Hepatocyte (in vitro differentiated cells): ENCODE measurements around the gene SPATA9.

Experiments
- EZH2 ChIP-seq: fragments of 200-600 bp; sonication (generic); IDR thresholded peaks from 2 replicates; pipeline ENCODE4 v1.6.1; 2016; ENCODE audit warnings: antibody characterized with exemption, mild to moderate bottlenecking, borderline replicate concordance
- EZH2phosphoT487 ChIP-seq: fragments of 200-600 bp; sonication (generic); IDR thresholded peaks from one replicate; pipeline ENCODE4 v1.6.1; 2018; ENCODE audit warnings: antibody characterized with exemption, mild to moderate bottlenecking, low read depth, moderate library complexity; ENCODE audit not compliant: unreplicated experiment, severe bottlenecking
- TF ChIP-seq, protein P1 (sequence below): fragments of 200-600 bp; sonication (generic); IDR thresholded peaks from 2 replicates; pipeline ENCODE4 v1.5.1; 2016; ENCODE audit warnings: antibody characterized with exemption, mild to moderate bottlenecking; ENCODE audit not compliant: poor library complexity

DNA sequence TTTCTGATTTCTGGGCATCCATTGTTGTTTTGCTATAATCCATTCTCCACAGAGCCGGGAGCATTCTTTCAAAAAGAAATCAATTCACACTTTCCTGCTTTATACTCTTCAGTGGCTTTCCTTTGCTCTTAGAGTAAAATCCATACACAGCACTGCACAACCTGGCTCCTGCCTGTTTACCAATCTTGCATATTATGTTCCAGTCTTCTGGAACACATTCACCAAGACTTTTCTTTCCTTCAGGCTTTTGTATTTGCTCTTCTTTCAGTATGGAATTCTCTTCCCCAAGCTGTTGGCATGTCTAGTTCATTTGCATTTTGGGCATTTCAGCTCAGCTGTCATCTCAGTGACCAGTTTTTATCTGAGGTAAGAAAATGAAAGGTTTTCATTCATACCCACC lies 29.9 kb downstream of the SPATA9 start:
- TF ChIP-seq, protein P1, sequence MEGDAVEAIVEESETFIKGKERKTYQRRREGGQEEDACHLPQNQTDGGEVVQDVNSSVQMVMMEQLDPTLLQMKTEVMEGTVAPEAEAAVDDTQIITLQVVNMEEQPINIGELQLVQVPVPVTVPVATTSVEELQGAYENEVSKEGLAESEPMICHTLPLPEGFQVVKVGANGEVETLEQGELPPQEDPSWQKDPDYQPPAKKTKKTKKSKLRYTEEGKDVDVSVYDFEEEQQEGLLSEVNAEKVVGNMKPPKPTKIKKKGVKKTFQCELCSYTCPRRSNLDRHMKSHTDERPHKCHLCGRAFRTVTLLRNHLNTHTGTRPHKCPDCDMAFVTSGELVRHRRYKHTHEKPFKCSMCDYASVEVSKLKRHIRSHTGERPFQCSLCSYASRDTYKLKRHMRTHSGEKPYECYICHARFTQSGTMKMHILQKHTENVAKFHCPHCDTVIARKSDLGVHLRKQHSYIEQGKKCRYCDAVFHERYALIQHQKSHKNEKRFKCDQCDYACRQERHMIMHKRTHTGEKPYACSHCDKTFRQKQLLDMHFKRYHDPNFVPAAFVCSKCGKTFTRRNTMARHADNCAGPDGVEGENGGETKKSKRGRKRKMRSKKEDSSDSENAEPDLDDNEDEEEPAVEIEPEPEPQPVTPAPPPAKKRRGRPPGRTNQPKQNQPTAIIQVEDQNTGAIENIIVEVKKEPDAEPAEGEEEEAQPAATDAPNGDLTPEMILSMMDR = no peak
- TF ChIP-seq EZH2 = no peak
- no peak for TF ChIP-seq EZH2phosphoT487
